HuH-7.5 (cell line): ENCODE results near the gene RELL1.
A peak's percentile ranks its signal among the peaks of the same experiment; 100 is the strongest.

Experiments used
- DNase-seq: peaks from one replicate; pipeline ENCODE4 v3.0.0; 2011; ENCODE audit warnings: low spot score

The RELL1 gene

DNA sequence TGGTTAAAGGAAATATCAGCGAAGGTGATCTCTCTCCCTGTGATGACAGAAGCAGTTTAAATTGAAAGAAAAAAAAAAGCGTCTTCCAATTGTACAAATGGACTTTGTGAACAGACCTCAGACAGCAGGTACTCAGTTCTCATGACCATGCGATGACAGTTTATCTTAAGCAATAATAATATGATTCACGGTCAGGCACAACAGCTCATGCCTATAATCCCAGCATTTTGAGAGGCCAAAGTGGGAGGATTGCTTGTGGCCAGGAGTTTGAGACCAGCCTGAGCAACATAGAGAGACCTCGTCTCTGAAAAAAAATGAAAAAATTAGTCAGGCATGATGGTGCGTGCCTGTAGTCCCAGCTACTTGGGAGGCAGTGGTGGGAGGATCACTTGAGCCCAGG lies 51.0 kb downstream of the RELL1 start:
- no peak for DNase-seq

DNA sequence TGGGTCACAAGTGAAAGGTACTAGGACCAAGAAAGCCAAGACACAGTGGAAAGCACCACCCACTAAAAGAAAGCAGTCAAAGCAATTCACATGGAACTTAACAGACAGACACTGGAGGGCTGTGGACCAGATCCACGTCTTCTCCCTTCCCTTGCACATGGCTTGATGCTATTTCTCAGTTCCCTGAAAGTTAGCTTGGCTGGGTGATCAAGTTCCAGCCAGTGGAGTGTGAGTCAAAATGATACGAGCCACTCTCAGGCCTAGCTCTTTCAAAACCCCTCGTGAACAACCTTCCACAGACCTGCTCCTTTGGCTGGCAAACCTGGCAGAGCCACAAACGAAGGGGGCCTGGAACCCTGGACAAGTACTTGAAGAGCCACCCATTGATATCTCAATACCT lies 52.0 kb downstream of the RELL1 start:
- no peak for DNase-seq

DNA sequence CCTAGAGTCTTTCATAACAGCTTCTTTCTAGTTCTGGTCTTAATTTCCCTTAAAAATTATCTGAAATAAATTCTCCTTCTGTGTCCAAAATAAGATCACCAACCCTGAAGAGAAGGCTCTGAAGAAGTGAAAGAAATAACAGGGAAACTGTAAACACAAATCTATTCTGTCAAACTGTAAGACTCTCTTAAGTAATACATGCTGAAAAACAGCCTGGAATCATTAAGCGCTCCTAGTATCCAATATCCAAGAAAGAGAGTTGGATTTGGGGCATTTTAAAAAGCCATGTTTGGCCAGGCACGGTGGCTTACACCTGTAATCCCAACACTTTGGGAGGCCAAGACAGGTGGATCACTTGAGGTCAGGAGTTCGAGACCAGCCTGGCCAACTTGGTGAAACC lies 53.3 kb downstream of the RELL1 start:
- DNase-seq: no peak

DNA sequence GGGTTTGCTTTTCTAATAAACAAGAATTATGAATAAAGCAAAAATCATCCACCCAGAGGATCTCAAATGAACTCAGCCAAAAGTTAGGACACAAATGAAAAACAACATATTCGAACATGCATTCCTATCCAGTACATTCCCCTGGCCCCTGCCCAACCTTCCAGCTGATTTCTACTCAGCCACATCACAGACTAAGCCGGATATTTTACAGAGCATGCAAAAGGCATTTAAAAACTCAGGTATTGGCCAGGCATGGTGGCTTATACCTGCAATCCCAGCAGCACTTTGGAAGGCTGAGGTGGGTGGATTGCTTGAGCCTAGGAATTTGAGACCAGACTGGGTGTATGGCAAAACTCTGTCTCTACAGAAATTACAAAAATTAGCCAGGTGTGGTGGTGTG lies 54.6 kb downstream of the RELL1 start:
- DNase-seq: no peak

GRCh38 chr4:37629713-37630112 lies 56.5 kb downstream of the RELL1 start:
- DNase-seq: no peak

GRCh38 chr4:37628977-37629609 lies 57.1 kb downstream of the RELL1 start:
- DNase-seq: peak; percentile 19

DNA sequence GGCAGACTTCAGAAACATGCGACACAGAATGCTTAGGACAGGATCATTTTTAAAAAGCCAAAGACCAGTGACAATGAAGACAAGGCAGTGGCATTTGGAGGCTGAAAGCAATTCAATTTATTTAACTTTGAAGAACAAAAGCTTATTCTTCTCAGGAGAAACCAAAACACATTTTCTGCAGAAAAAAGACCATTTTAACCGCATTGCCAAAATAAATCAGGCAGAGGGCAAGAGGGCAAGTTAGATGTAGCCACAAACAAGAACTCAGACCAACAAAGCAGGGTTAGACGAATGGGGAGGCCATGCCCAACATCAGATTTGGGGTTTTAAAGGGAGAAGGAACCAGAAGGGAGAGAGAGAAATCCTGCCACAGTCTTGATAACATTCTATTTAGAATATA lies 58.9 kb downstream of the RELL1 start:
- DNase-seq: no peak

DNA sequence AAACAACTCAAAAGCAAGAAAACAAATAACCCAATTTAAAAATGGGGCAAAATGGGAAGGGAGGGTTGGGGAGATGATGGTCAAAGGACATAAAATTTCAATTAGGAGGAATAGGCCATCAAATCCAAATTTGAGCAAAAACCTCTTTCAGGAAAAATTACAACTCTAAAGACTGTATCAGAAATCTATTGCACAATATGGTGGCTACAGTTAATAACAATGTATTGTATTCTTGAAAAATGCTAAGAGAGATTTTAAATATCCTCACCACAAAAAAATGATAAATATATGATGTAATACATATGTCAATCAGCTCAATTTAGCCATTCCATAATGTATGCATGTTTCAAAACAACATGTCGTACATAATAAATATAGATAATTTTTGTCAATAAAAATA lies 60.7 kb downstream of the RELL1 start:
- no peak for DNase-seq

GRCh38 chr4:37623940-37624339 lies 62.2 kb downstream of the RELL1 start:
- DNase-seq: no peak

GRCh38 chr4:37623125-37623524 lies 63.1 kb downstream of the RELL1 start:
- no peak for DNase-seq

- no peak for DNase-seq
These were observed 66.0 kb downstream of the RELL1 start for GRCh38 chr4:37620176-37620575.

DNA sequence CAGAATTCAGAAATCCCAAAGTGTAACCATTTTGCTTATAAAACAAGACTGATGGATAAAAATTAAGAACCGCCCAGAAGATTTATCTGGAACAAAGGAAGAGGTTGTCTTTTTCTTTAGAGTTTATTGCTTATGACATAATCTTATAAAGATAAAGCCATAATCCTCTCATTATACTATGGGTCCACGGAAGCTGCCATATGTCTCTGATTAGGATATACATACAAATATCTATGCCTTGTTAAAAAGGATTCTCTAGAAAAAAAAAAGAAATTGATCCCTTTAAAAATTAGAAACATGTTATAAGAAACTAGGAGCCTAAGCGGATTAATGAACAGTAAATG lies 70.5 kb downstream of the RELL1 start:
- no peak for DNase-seq

DNA sequence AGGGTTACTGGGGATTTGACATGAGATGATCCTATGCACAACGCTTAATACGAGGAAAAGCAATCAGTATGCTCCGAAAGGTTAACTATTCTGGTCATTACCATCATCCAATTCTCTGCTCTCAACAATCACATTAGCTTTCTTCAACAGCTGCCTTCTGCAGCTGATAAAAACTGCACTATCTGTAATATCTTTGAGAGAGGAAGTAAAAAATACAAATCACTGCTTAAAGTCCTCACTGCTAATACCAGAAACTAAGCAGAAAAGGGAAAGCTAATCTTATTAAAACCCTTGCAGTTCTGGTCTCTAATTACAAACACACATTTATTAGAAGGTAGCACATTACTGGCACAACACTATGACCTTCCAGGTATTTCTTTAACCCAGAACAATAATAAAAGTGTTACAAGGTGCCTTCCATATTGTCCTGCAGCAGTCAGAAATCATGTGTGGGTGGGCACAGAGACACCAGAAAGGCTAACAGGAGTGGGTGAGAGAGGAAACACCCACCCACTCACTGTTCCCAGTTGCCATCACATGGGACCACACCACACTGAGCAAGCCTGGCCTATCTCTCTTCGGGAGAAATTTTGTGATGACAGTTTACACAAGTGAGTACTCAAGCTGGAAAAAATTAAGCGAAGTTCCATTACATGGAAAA lies 71.0 kb downstream of the RELL1 start:
- no peak for DNase-seq

DNA sequence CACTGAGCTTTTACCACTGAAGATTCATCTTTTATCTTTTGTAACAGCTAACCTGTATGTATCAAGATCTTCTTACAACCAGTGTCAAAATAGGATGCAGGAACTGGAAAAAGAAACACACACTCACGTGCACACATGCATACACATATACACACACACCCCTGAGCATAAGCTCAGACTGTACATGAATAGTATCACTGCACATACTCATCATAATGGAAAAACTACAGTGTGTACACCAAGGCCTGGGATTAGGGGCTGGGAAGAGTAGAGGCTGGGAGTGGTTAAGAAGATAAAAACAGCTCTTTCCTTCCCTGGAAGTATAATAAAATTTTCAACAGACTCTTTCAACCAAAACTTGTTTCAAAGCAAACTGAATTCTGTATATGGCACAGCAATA lies 73.4 kb downstream of the RELL1 start:
- DNase-seq: no peak

DNA sequence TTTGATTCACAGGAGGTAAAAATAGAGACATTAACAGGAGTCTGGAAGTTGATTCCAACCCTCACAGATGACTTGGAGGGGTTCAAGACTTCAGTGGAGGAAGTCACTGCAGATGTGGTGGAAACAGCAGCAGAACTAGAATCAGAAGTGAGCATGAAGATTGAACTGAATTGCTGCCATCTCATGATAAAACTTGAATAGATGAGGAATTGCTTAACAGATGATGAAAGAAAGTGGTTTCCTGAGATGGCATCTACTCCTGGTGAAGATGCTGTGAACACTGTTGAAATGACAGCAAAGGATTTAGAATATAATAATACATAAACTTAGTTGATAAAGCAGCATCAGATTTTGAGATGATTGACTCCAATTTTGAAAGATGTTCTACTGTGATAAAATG lies 76.5 kb downstream of the RELL1 start:
- DNase-seq: no peak

- DNase-seq: no peak
These were observed 79.2 kb downstream of the RELL1 start for GRCh38 chr4:37607018-37607417.

- DNase-seq: no peak
These were observed 80.2 kb downstream of the RELL1 start for GRCh38 chr4:37605843-37606565.

- DNase-seq: no peak
These were observed 81.7 kb downstream of the RELL1 start for GRCh38 chr4:37604461-37604860.

- DNase-seq: no peak
These were observed 82.5 kb downstream of the RELL1 start for GRCh38 chr4:37603711-37604110.

GRCh38 chr4:37603070-37603468 lies 83.1 kb downstream of the RELL1 start:
- peak; percentile 52 for DNase-seq

DNA sequence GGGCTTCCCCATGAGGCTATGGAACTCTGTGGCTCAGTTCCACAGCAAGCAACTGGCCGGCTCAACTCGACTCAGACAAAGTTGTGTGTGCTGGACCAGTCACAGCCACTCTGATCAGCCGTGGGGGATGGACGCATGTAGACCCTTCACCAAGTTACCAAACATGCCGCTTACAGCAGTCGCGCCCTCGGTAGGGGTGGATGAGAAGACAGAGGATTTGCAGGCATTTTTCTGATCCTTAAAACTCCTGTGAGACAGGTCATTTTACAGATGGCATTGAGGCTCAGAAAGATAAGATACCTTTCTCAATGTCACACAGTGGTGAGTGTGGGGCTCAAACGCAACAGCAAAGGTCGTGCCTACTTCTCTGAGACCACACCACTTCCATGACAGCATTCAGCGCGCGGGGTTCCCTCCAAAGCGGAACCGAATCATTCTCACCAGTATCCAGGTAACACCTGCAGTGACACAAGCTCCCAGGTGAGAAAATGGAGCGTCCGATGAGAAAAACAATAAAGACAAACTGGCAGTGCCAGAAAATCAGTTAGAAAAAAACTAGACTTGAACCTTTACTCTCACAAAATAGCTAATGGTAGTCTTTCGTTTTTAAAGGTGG lies 83.6 kb downstream of the RELL1 start:
- DNase-seq: no peak

DNA sequence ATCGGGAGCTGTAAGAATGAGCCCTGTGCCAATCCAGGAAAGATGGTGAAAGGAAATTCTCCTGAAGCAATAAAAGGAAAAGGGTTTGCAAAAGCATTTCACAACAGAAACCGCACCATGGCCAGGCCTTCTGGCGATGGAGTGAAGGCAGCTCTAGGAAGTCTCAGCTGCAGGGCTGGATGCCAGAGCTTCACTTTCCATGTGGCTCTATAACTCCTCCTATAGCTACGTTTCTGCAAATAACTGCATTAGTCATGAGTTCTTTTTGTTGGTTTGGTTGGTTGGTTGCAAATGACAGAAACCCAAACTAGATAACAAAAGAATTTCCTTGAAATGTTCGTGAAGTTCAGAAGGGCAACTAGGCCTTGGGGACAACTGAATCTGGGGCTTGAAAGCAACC lies 84.6 kb downstream of the RELL1 start:
- DNase-seq: no peak

DNA sequence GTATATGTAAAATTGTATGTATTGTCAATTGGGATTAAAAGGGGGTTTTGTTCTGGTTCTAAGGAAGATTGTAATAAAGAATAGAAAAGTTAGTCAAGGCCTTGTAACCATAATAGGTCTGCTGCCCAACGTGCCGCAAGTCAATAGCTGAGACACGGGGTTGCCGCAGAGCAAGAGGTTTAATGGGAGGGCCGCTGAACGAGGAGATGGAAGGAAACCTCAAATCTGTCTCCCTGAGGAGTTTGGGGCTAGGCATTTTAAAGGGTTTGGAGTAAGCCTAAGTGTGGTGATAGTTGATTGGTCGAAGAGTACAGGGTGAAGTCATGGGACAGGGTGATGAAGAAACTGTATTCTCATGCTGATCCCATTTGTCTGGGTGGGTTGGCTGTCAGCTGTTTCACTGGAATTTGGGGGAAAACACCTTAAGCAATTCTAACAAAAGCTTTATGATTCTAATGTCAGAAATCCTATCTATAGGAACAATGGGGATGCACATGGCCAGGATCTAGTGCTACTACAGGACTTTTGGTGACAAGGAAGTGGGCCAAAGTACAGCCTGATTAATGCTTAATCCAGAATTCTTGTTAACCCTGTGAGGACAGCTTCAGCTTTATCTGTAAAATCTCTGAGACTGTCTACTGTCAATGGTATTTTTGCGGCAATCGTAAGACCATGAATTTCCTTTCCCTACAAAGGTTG lies 86.9 kb downstream of the RELL1 start:
- no peak for DNase-seq
